Keratinocyte (primary cell): ENCODE data around the gene KCNJ6. TPM values are rescaled to one million over a fixed set of nuclear protein-coding genes. Genes with fewer than 3 reads are reported as not detected.

Experiments used
- DNase-seq: peaks from one replicate; pipeline ENCODE4 v3.0.0-alpha.2; 2011; ENCODE audit warnings: low read depth, missing footprints, low spot score
- FAIRE-seq: peaks from 2 replicates; lab custom pipeline; 2011; peaks lifted over from hg19 to GRCh38; lab: Jason Lieb, UNC
- H2AFZ ChIP-seq: 2 replicates; pipeline ENCODE4 v1.6.0; 2012; ENCODE audit warnings: low read length, control low read depth, inconsistent platforms; ENCODE audit not compliant: control insufficient read depth
- H3K27ac ChIP-seq: 2 replicates; pipeline ENCODE4 v1.5.1; 2011; ENCODE audit warnings: low read length; ENCODE audit not compliant: control insufficient read depth, insufficient read depth
- H3K27me3 ChIP-seq: 3 replicates; pipeline ENCODE4 v1.6.0; 2011; ENCODE audit warnings: low read length; ENCODE audit not compliant: control insufficient read depth, insufficient read depth; ENCODE audit errors: extremely low read depth
- H3K36me3 ChIP-seq, 2 experiments: 2 replicates in 1 of 2; 3 replicates in 1 of 2; pipeline ENCODE4 v1.5.1; 2011; ENCODE audit warnings: low read length in 2 of 2, mild to moderate bottlenecking in 1 of 2; ENCODE audit not compliant: control insufficient read depth in 2 of 2, insufficient read depth in 2 of 2; ENCODE audit errors: extremely low read depth in 1 of 2
- H3K4me1 ChIP-seq: 3 replicates; pipeline ENCODE4 v1.5.1; 2011; ENCODE audit warnings: low read length; ENCODE audit not compliant: control insufficient read depth, insufficient read depth; ENCODE audit errors: extremely low read depth
- H3K4me2 ChIP-seq: 3 replicates; pipeline ENCODE4 v1.6.0; 2011; ENCODE audit warnings: low read depth, low read length; ENCODE audit not compliant: control insufficient read depth, insufficient read depth; ENCODE audit errors: extremely low read depth
- H3K4me3 ChIP-seq, 3 experiments: fragments of 200-600 bp in 1 of 3; sonication (generic) in 1 of 3; 2 replicates in 2 of 3; 3 replicates in 1 of 3; pipeline ENCODE4 v1.5.1; 2011 to 2016; ENCODE audit warnings: low read length in 3 of 3, mild to moderate bottlenecking in 3 of 3, control low read depth in 2 of 3, inconsistent platforms in 1 of 3, low read depth in 1 of 3, mixed read lengths in 1 of 3, mixed run types in 1 of 3, moderate library complexity in 1 of 3; ENCODE audit not compliant: control insufficient read depth in 2 of 3, insufficient read depth in 2 of 3; ENCODE audit errors: extremely low read depth in 1 of 3
- H3K79me2 ChIP-seq: 2 replicates; pipeline ENCODE4 v1.6.0; 2012; ENCODE audit warnings: low read length; ENCODE audit not compliant: control insufficient read depth, insufficient read depth
- H3K9ac ChIP-seq: 3 replicates; pipeline ENCODE4 v1.6.0; 2011; ENCODE audit warnings: low read length; ENCODE audit not compliant: control insufficient read depth, insufficient read depth; ENCODE audit errors: extremely low read depth
- H3K9me1 ChIP-seq: 3 replicates; pipeline ENCODE4 v1.6.0; 2011; ENCODE audit warnings: low read length; ENCODE audit not compliant: control insufficient read depth, insufficient read depth; ENCODE audit errors: extremely low read depth
- H3K9me3 ChIP-seq: 2 replicates; pipeline ENCODE4 v1.5.1; 2012; ENCODE audit warnings: low read depth, low read length; ENCODE audit not compliant: control insufficient read depth
- H4K20me1 ChIP-seq: 3 replicates; pipeline ENCODE4 v1.6.0; 2011; ENCODE audit warnings: low read length; ENCODE audit not compliant: control insufficient read depth, insufficient read depth; ENCODE audit errors: extremely low read depth
- EZH2 ChIP-seq: IDR thresholded peaks from one replicate; pipeline ENCODE4 v1.6.1; 2012; ENCODE audit warnings: inconsistent platforms, mild to moderate bottlenecking, low read length, moderate library complexity
- dilution Hi-C: fragments of 300-500 bp; cut with MboI; formaldehyde crosslinking; loops from one replicate; pipeline ENCODE4 v1.7.0; 2020; ENCODE audit warnings: low sequenced_read_pairs; ENCODE audit not compliant: extremely low pct_ligation_motif_present
- polyA plus RNA-seq, 5 experiments: library from polyadenylated mRNA; depleted of rRNA in 3 of 5; stranded (reverse) in 3 of 5; stranded (forward) in 1 of 5; unstranded in 1 of 5; fragments of >200 nt; gene quantifications; 1 replicate in 1 of 5; 2 replicates in 3 of 5; 3 replicates in 1 of 5; pipeline versions ENCODE4 v1.2.1 to v1.2.3, GENCODE V29; 2011 to 2012; ENCODE audit warnings: missing spikeins in 2 of 5, low read depth in 1 of 5, low replicate concordance in 1 of 5
- TF ChIP-seq, protein P1 (sequence below), 3 experiments: IDR thresholded peaks in 1 of 3; conservative IDR thresholded peaks in 1 of 3; optimal IDR thresholded peaks in 1 of 3; 2 replicates in 2 of 3; 3 replicates in 1 of 3; pipeline versions ENCODE3 to v1.5.1; 2011; ENCODE audit warnings: low read length in 3 of 3, mild to moderate bottlenecking in 3 of 3, moderate library complexity in 2 of 3, control low read depth in 1 of 3, inconsistent platforms in 1 of 3; ENCODE audit not compliant: insufficient read depth in 2 of 3; ENCODE audit errors: extremely low read depth in 1 of 3

Gene KCNJ6
- polyA plus RNA-seq, 1 donor (not counting 4 experiments of a cell fraction or from before 2014, with no cell fraction given), result not detected

DNA sequence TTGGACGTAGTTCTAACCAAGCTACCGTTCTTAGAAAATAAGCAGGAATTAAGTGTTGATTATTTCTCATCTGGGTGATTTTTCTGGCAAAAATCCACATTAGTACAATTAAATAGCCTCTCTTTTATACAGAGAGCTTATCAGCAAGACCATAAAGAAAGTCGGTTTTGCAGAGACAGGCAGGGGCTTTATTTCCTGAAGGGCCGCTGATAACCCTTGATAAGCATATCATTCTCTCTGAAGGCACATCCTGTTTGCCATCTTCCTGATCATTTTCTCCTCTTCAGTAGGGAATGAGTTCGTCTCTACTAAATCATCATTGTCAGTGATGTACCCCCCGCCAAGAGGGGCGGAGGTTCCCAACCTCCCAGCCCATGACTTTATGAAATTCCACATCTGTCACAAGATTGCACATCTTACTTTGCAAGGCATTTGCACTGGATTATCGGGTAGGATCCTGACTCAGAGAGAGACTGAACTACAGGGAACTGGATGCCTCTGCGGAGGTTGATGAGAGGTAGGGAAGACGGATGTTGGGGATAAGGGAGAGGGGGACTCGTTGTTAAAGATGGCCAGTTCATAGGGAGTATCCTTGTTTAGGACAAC is 115.7 kb downstream of the KCNJ6 start:
- no peaks in the 10 kb centered on the region for H3K9me3 ChIP-seq
- H4K20me1 ChIP-seq, result no peaks in the 10 kb centered on the region
- no peak for FAIRE-seq
- TF ChIP-seq, protein P1, sequence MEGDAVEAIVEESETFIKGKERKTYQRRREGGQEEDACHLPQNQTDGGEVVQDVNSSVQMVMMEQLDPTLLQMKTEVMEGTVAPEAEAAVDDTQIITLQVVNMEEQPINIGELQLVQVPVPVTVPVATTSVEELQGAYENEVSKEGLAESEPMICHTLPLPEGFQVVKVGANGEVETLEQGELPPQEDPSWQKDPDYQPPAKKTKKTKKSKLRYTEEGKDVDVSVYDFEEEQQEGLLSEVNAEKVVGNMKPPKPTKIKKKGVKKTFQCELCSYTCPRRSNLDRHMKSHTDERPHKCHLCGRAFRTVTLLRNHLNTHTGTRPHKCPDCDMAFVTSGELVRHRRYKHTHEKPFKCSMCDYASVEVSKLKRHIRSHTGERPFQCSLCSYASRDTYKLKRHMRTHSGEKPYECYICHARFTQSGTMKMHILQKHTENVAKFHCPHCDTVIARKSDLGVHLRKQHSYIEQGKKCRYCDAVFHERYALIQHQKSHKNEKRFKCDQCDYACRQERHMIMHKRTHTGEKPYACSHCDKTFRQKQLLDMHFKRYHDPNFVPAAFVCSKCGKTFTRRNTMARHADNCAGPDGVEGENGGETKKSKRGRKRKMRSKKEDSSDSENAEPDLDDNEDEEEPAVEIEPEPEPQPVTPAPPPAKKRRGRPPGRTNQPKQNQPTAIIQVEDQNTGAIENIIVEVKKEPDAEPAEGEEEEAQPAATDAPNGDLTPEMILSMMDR (optimal IDR thresholded peaks at IDR 0.05 in 1 of 3, IDR thresholded peaks at IDR 0.05 in 1 of 3, conservative IDR thresholded peaks at IDR 0.05 in 1 of 3; ENCODE audit: extremely low read depth in 1 of 3, insufficient read depth in 2 of 3, low read length in 3 of 3), result no peak
- no peak for TF ChIP-seq EZH2
- no peak overlapping the region for H3K4me3 ChIP-seq
- H2AFZ ChIP-seq, result no peak overlapping the region
- H3K27me3 ChIP-seq, result no peaks in the 10 kb centered on the region
- dilution Hi-C loops, result no loop called here
- no peak overlapping the region for H3K9ac ChIP-seq
- no peaks in the 10 kb centered on the region for H3K36me3 ChIP-seq
- H3K4me2 ChIP-seq, result no peak overlapping the region
- no peak overlapping the region for H3K27ac ChIP-seq
- H3K4me1 ChIP-seq, result no peaks in the 10 kb centered on the region
- DNase-seq, result no peak
- H3K9me1 ChIP-seq, result no peaks in the 10 kb centered on the region
- no peaks in the 10 kb centered on the region for H3K79me2 ChIP-seq

DNA sequence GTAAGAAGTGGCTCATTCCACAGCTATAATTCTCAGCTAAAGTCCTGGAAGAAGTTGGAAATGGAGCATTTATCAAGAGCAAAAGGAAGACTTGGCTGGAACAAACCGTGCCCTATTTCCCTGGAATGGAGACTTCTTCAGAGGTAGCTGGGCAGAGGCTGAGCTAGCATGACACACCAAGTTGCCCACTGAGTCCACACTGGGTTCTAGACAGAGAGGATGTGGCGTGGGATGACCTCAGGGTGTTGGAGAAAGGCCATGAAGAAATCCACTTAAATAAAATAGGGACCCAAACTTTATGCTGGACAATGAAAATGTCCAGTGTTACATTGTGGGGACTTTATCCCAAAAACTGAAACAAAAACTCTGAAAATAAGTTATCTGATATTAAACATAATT is 116.2 kb downstream of the KCNJ6 start:
- no peaks in the 10 kb centered on the region for H3K79me2 ChIP-seq
- no peak overlapping the region for H2AFZ ChIP-seq
- no peaks in the 10 kb centered on the region for H3K4me1 ChIP-seq
- DNase-seq (no peak), FAIRE-seq (no peak)
- H4K20me1 ChIP-seq, result no peaks in the 10 kb centered on the region
- no peak overlapping the region for H3K9ac ChIP-seq
- H3K4me2 ChIP-seq, result no peak overlapping the region
- TF ChIP-seq, protein P1 (optimal IDR thresholded peaks at IDR 0.05 in 1 of 3, IDR thresholded peaks at IDR 0.05 in 1 of 3, conservative IDR thresholded peaks at IDR 0.05 in 1 of 3; ENCODE audit: extremely low read depth in 1 of 3, insufficient read depth in 2 of 3, low read length in 3 of 3), result no peak
- TF ChIP-seq EZH2, result no peak
- H3K27ac ChIP-seq, result no peak overlapping the region
- dilution Hi-C loops, result no loop called here
- no peaks in the 10 kb centered on the region for H3K36me3 ChIP-seq
- H3K9me1 ChIP-seq, result no peaks in the 10 kb centered on the region
- H3K9me3 ChIP-seq, result no peaks in the 10 kb centered on the region
- H3K27me3 ChIP-seq, result no peaks in the 10 kb centered on the region
- no peak overlapping the region for H3K4me3 ChIP-seq
